ENCODE data around the gene MAG. TPM values are rescaled to one million over a fixed set of nuclear protein-coding genes. Genes with fewer than 3 reads are reported as not detected.
A peak's percentile ranks its signal among the peaks of the same experiment; 100 is the strongest.

Gene MAG
- total RNA-seq, 1 donor from 2014 or later: not detected

- no peak overlapping the region for H3K4me3 Mint-ChIP-seq
- no peak for TF ChIP-seq CTCF (conservative IDR thresholded peaks at IDR 0.05)
- no peaks in the 10 kb centered on the region for H3K27me3 Mint-ChIP-seq (ENCODE audit: low read depth)
- H3K4me1 Mint-ChIP-seq: peaks cover 13% of the 10 kb centered on the region
- DNase-seq (ENCODE audit: low read depth, low spot score): no peak
- H3K27ac Mint-ChIP-seq (ENCODE audit: unreplicated experiment): no peak overlapping the region
- no peaks in the 10 kb centered on the region for H3K36me3 Mint-ChIP-seq (ENCODE audit: low read depth)
- H3K9me3 Mint-ChIP-seq: no peaks in the 10 kb centered on the region
Measured at GRCh38 chr19:35315883-35316282, 23.9 kb downstream of the MAG start.

- peaks cover 2% of the 10 kb centered on the region for H3K27me3 Mint-ChIP-seq (ENCODE audit: low read depth)
- peaks cover 13% of the 10 kb centered on the region for H3K4me1 Mint-ChIP-seq
- DNase-seq (ENCODE audit: low read depth, low spot score): no peak
- no peak overlapping the region for H3K27ac Mint-ChIP-seq (ENCODE audit: unreplicated experiment)
- no peaks in the 10 kb centered on the region for H3K36me3 Mint-ChIP-seq (ENCODE audit: low read depth)
- no peak overlapping the region for H3K4me3 Mint-ChIP-seq
- no peak for TF ChIP-seq CTCF (conservative IDR thresholded peaks at IDR 0.05)
- no peaks in the 10 kb centered on the region for H3K9me3 Mint-ChIP-seq
Measured at GRCh38 chr19:35316560-35316959, 24.6 kb downstream of the MAG start.

- H3K4me1 Mint-ChIP-seq: peaks cover 13% of the 10 kb centered on the region
- no peaks in the 10 kb centered on the region for H3K36me3 Mint-ChIP-seq (ENCODE audit: low read depth)
- peak overlapping the region; percentile 9 for H3K27ac Mint-ChIP-seq (ENCODE audit: unreplicated experiment)
- H3K27me3 Mint-ChIP-seq (ENCODE audit: low read depth): peaks cover 2% of the 10 kb centered on the region
- no peaks in the 10 kb centered on the region for H3K9me3 Mint-ChIP-seq
- DNase-seq (ENCODE audit: low read depth, low spot score): no peak
- no peak overlapping the region for H3K4me3 Mint-ChIP-seq
- no peak for TF ChIP-seq CTCF (conservative IDR thresholded peaks at IDR 0.05)
Measured at GRCh38 chr19:35317464-35318043, 25.6 kb downstream of the MAG start.

GRCh38 chr19:35318679-35319448 is 26.9 kb downstream of the MAG start:
- Mint-ChIP-seq H3K27me3 (ENCODE audit: low read depth) (peaks cover 2% of the 10 kb centered on the region), H3K27ac (ENCODE audit: unreplicated experiment) (peak overlapping the region; percentile 83), H3K36me3 (ENCODE audit: low read depth) (no peaks in the 10 kb centered on the region), H3K4me3 (no peak overlapping the region), H3K4me1 (peaks cover 13% of the 10 kb centered on the region), H3K9me3 (no peaks in the 10 kb centered on the region)
- no peak for DNase-seq (ENCODE audit: low read depth, low spot score)
- TF ChIP-seq CTCF (conservative IDR thresholded peaks at IDR 0.05): no peak

GRCh38 chr19:35320065-35320713 is 28.2 kb downstream of the MAG start:
- Mint-ChIP-seq H3K27me3 (ENCODE audit: low read depth) (peaks cover 8% of the 10 kb centered on the region), H3K27ac (ENCODE audit: unreplicated experiment) (no peak overlapping the region), H3K4me3 (no peak overlapping the region), H3K9me3 (no peaks in the 10 kb centered on the region), H3K36me3 (ENCODE audit: low read depth) (no peaks in the 10 kb centered on the region), H3K4me1 (peaks cover 13% of the 10 kb centered on the region)
- no peak for DNase-seq (ENCODE audit: low read depth, low spot score)
- no peak for TF ChIP-seq CTCF (conservative IDR thresholded peaks at IDR 0.05)

All from neural crest cell (in vitro differentiated cells).